Progenitor cell of endocrine pancreas (in vitro differentiated cells): Measurements from ENCODE around the gene CFAP68. TPM values are rescaled to one million over a fixed set of nuclear protein-coding genes. Genes with fewer than 3 reads are reported as not detected.
A peak's percentile ranks its signal among the peaks of the same experiment; 100 is the strongest.

Experiments used
- DNase-seq: peaks from one replicate; pipeline ENCODE4 v3.0.0; 2021; ENCODE audit warnings: low spot score; ENCODE audit not compliant: unreplicated experiment
- H3K27ac Mint-ChIP-seq: 2 replicates; pipeline ENCODE4 v1.8.0; 2021; ENCODE audit warnings: mild to moderate bottlenecking, moderate library complexity, mixed read lengths
- H3K27me3 Mint-ChIP-seq: 2 replicates; pipeline ENCODE4 v1.8.0; 2021; ENCODE audit warnings: mixed read lengths
- H3K36me3 Mint-ChIP-seq: 2 replicates; pipeline ENCODE4 v1.8.0; 2022; ENCODE audit warnings: mixed read lengths; ENCODE audit not compliant: insufficient read depth
- H3K4me1 Mint-ChIP-seq: 2 replicates; pipeline ENCODE4 v1.8.0; 2021; ENCODE audit warnings: low read depth, mixed read lengths
- H3K4me3 Mint-ChIP-seq: 2 replicates; pipeline ENCODE4 v1.8.0; 2021; ENCODE audit warnings: low read depth, mild to moderate bottlenecking, moderate library complexity, mixed read lengths
- H3K9me3 Mint-ChIP-seq: 2 replicates; pipeline ENCODE4 v1.8.0; 2021; ENCODE audit warnings: low read depth, mixed read lengths
- CTCF ChIP-seq: fragments of 200-600 bp; sonication (generic); IDR thresholded peaks from one replicate; pipeline ENCODE4 v1.5.0; 2021; ENCODE audit warnings: antibody characterized with exemption, mild to moderate bottlenecking; ENCODE audit not compliant: unreplicated experiment
- total RNA-seq: library from RNA; stranded (reverse); gene quantifications from 2 replicates; pipeline ENCODE4 v1.2.1, GENCODE V29; 2021

The CFAP68 gene
- total RNA-seq, 1 donor from 2014 or later, result 28.4 TPM

GRCh38 chr11:111917788-111918187, 38.4 kb downstream of the CFAP68 start:
- peak overlapping the region; percentile 96 for H3K27ac Mint-ChIP-seq
- H3K4me1 Mint-ChIP-seq, result peaks cover 32% of the 10 kb centered on the region
- no peak for DNase-seq
- TF ChIP-seq CTCF, result no peak
- no peaks in the 10 kb centered on the region for H3K9me3 Mint-ChIP-seq
- H3K36me3 Mint-ChIP-seq, result no peaks in the 10 kb centered on the region
- no peak overlapping the region for H3K4me3 Mint-ChIP-seq
- no peaks in the 10 kb centered on the region for H3K27me3 Mint-ChIP-seq

- peak; percentile 42 for TF ChIP-seq CTCF
- Mint-ChIP-seq H3K36me3 (no peaks in the 10 kb centered on the region), H3K4me1 (peaks cover 40% of the 10 kb centered on the region), H3K9me3 (no peaks in the 10 kb centered on the region), H3K27ac (peak within 1 kb of the TSS; percentile 96), H3K4me3 (peak within 1 kb of the TSS; percentile 78), H3K27me3 (no peaks in the 10 kb centered on the region)
- DNase-seq, result peak; percentile 54
Measured at GRCh38 chr11:111918390-111919256, 39.3 kb downstream of the CFAP68 start, which contains the start of gene C11orf52. Gene C11orf52 (plus strand): TSS chr11:111918913. CDS start chr11:111918973, 60 bp downstream.

GRCh38 chr11:111920908-111921307, 41.6 kb downstream of the CFAP68 start:
- no peak for TF ChIP-seq CTCF
- Mint-ChIP-seq H3K4me1 (peaks cover 61% of the 10 kb centered on the region), H3K9me3 (no peaks in the 10 kb centered on the region), H3K4me3 (no peak overlapping the region), H3K27me3 (no peaks in the 10 kb centered on the region), H3K27ac (no peak overlapping the region), H3K36me3 (peaks cover 4% of the 10 kb centered on the region)
- DNase-seq, result no peak

GRCh38 chr11:111921541-111922230, 42.3 kb downstream of the CFAP68 start:
- H3K9me3 Mint-ChIP-seq, result no peaks in the 10 kb centered on the region
- TF ChIP-seq CTCF, result no peak
- H3K4me3 Mint-ChIP-seq, result no peak overlapping the region
- no peak for DNase-seq
- peaks cover 63% of the 10 kb centered on the region for H3K4me1 Mint-ChIP-seq
- H3K36me3 Mint-ChIP-seq, result peaks cover 5% of the 10 kb centered on the region
- H3K27me3 Mint-ChIP-seq, result no peaks in the 10 kb centered on the region
- peak overlapping the region; percentile 16 for H3K27ac Mint-ChIP-seq

- no peak for DNase-seq
- Mint-ChIP-seq H3K36me3 (peaks cover 5% of the 10 kb centered on the region), H3K9me3 (no peaks in the 10 kb centered on the region), H3K4me3 (peak overlapping the region; percentile 1), H3K27me3 (no peaks in the 10 kb centered on the region), H3K4me1 (peaks cover 57% of the 10 kb centered on the region), H3K27ac (peak overlapping the region; percentile 95)
- TF ChIP-seq CTCF, result no peak
Measured at GRCh38 chr11:111922803-111923202, 43.5 kb downstream of the CFAP68 start.
